ENCODE measurements around the gene NDUFV1.

NDUFV1 gene

DNA sequence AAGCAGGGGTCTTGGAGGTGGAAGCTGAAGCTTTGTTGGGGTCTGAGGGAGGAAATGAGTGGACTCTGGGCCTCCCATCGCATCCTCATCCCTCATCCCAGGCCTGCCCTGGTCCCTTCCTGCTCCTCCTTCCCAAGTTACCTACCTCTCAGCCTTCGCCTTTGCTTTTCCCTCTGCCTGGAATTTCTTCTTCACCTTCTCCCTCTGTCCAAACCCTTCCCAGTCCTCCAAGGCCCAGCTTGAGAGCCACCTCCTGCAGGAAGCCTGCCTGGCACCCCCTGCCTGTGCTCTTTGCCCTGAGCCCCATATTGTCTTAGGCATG, 25.1 kb downstream of the NDUFV1 start:
- H3K27me3 ChIP-seq (ENCODE audit: control insufficient read depth, low read length), result no peaks in the 10 kb centered on the region
- no peak overlapping the region for H3K4me2 ChIP-seq (ENCODE audit: low read length)
- no peak overlapping the region for H3K27ac ChIP-seq (ENCODE audit: low read depth, low read length)
- no peaks in the 10 kb centered on the region; the same call in none of the 2 replicates for H3K79me2 ChIP-seq (ENCODE audit: control insufficient read depth, low read length)
- H3K9me3 ChIP-seq (ENCODE audit: control insufficient read depth, insufficient read depth, low read length), result no peaks in the 10 kb centered on the region
- H3K4me1 ChIP-seq (ENCODE audit: control insufficient read depth, low read length), result peaks cover 30% of the 10 kb centered on the region
- H3K4me3 ChIP-seq (ENCODE audit: low read length), result no peak overlapping the region
- TF ChIP-seq, protein P1, sequence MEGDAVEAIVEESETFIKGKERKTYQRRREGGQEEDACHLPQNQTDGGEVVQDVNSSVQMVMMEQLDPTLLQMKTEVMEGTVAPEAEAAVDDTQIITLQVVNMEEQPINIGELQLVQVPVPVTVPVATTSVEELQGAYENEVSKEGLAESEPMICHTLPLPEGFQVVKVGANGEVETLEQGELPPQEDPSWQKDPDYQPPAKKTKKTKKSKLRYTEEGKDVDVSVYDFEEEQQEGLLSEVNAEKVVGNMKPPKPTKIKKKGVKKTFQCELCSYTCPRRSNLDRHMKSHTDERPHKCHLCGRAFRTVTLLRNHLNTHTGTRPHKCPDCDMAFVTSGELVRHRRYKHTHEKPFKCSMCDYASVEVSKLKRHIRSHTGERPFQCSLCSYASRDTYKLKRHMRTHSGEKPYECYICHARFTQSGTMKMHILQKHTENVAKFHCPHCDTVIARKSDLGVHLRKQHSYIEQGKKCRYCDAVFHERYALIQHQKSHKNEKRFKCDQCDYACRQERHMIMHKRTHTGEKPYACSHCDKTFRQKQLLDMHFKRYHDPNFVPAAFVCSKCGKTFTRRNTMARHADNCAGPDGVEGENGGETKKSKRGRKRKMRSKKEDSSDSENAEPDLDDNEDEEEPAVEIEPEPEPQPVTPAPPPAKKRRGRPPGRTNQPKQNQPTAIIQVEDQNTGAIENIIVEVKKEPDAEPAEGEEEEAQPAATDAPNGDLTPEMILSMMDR (IDR thresholded peaks at IDR 0.05; ENCODE audit: low read depth, low read length, poor library complexity, severe bottlenecking), result no peak
- no peak for TF ChIP-seq EZH2phosphoT487 (IDR thresholded peaks at IDR 0.05; ENCODE audit: borderline replicate concordance, low read length)
- H4K20me1 ChIP-seq (ENCODE audit: control insufficient read depth, insufficient read depth, low read depth, low read length), result no peaks in the 10 kb centered on the region
- 0 out of 2 replicates have a peak, but pooled peaks cover 1% of the 10 kb centered on the region for H3F3A ChIP-seq (ENCODE audit: control insufficient read depth, insufficient read depth)
- H3K36me3 ChIP-seq (ENCODE audit: control insufficient read depth, low read length), result peaks cover 6% of the 10 kb centered on the region; the same call in 1 of the 2 replicates
- no peaks in the 10 kb centered on the region for H3K9me2 ChIP-seq (replicated peaks; ENCODE audit: control insufficient read depth, low read length)

DNA sequence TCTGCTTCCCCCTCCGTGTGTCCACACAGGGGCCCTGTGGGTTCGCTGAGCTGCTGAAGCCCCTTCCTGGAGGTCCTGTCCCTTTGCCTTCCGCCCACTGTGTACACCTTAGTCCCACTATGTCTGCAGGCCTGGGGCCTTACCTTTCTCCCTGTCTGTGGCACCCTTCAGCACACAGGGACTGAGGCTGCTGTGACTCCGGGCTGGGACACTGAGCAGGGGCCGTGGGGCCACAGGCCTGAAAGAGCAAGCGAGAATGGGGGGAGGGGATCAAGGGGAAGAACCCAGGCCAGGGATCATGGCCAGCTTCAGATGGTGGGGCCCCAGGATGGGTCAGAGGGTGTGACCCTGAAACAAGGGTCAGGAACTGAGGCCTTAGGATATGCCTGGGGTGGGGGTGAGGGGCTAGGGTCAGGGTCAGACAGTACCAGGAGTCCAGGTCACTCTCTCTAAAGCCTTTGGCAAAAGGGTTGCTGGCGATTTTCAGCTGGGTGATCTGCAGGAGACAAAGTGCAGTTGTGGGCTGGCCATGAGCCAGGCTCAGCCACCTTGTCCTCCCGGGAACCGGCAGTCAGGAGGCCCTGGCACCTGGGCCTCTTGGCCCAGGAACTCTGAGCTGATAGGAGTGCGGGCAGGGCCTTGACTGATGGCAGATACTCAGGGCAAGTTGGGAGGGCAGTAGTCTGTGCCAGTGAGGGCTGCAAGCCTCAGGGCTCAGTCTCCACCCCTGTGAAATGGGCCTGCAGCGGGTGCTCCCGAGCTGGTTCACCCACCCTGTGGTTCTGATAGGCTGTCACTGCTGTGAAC, 25.6 kb downstream of the NDUFV1 start:
- Histone ChIP-seq H3K9me2 (replicated peaks; ENCODE audit: control insufficient read depth, low read length) (no peaks in the 10 kb centered on the region), H3K9me3 (ENCODE audit: control insufficient read depth, insufficient read depth, low read length) (no peaks in the 10 kb centered on the region), H3K4me3 (ENCODE audit: low read length) (no peak overlapping the region), H4K20me1 (ENCODE audit: control insufficient read depth, insufficient read depth, low read depth, low read length) (no peaks in the 10 kb centered on the region), H3K27ac (ENCODE audit: low read depth, low read length) (no peak overlapping the region), H3K4me1 (ENCODE audit: control insufficient read depth, low read length) (peaks cover 30% of the 10 kb centered on the region), H3K4me2 (ENCODE audit: low read length) (no peak overlapping the region), H3K79me2 (ENCODE audit: control insufficient read depth, low read length) (no peaks in the 10 kb centered on the region; the same call in none of the 2 replicates), H3K36me3 (ENCODE audit: control insufficient read depth, low read length) (peaks cover 6% of the 10 kb centered on the region; the same call in 1 of the 2 replicates), H3K27me3 (ENCODE audit: control insufficient read depth, low read length) (no peaks in the 10 kb centered on the region), H3F3A (ENCODE audit: control insufficient read depth, insufficient read depth) (0 out of 2 replicates have a peak, but pooled peaks cover 3% of the 10 kb centered on the region)
- no peak for TF ChIP-seq EZH2phosphoT487 (IDR thresholded peaks at IDR 0.05; ENCODE audit: borderline replicate concordance, low read length)
- TF ChIP-seq, protein P1 (IDR thresholded peaks at IDR 0.05; ENCODE audit: low read depth, low read length, poor library complexity, severe bottlenecking), result no peak

DNA sequence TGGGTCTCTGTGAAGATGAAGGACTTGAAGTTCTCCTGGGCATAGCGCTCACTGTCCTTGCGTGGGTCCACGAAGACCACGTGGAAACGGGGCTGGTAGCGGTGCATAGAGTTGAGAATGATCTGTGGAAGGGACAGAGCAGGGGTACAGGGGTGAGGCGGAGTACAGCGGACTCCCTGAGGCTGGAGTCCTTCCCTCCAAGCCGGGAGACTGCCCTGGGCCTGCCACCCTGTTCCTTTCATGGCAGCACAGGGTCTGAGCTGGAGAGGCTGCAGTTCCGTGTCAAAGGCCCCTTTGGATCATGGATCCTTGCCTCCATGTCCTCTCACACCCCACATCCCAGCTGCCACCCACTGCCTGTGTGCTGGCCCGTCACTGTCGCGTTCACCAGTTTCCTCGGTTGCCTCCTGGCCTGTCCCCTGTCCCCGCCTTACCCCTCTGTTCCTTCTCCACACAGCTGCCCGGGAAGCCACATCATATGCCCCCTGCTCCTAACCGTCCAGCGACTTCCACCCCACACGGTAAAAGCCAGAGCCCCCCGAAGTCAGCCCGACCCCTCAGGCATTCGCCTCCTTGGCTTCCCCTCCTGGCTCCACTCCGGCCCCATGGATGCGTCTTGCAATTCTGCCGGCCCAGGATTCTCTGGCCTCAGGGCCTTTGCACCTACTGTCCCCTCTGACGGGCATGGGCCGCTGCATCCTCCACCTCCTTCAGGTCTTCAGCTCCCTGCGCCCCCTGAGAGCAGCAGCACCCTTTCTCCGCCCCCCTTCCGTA, 26.4 kb downstream of the NDUFV1 start:
- Histone ChIP-seq H3F3A (ENCODE audit: control insufficient read depth, insufficient read depth) (0 out of 2 replicates have a peak, but pooled peaks cover 6% of the 10 kb centered on the region), H4K20me1 (ENCODE audit: control insufficient read depth, insufficient read depth, low read depth, low read length) (no peaks in the 10 kb centered on the region), H3K79me2 (ENCODE audit: control insufficient read depth, low read length) (no peaks in the 10 kb centered on the region; the same call in none of the 2 replicates), H3K9me2 (replicated peaks; ENCODE audit: control insufficient read depth, low read length) (no peaks in the 10 kb centered on the region), H3K9me3 (ENCODE audit: control insufficient read depth, insufficient read depth, low read length) (no peaks in the 10 kb centered on the region), H3K27ac (ENCODE audit: low read depth, low read length) (no peak overlapping the region), H3K4me3 (ENCODE audit: low read length) (no peak overlapping the region), H3K4me2 (ENCODE audit: low read length) (no peak overlapping the region), H3K27me3 (ENCODE audit: control insufficient read depth, low read length) (no peaks in the 10 kb centered on the region), H3K36me3 (ENCODE audit: control insufficient read depth, low read length) (peaks cover 1% of the 10 kb centered on the region; the same call in 1 of the 2 replicates), H3K4me1 (ENCODE audit: control insufficient read depth, low read length) (peaks cover 28% of the 10 kb centered on the region)
- TF ChIP-seq, protein P1 (IDR thresholded peaks at IDR 0.05; ENCODE audit: low read depth, low read length, poor library complexity, severe bottlenecking), result no peak
- no peak for TF ChIP-seq EZH2phosphoT487 (IDR thresholded peaks at IDR 0.05; ENCODE audit: borderline replicate concordance, low read length)
